C4-2B (cell line): ENCODE results near the gene FHIT.

Experiments
- CTCF ChIP-seq: fragments of 450-650 bp; conservative IDR thresholded peaks from 2 replicates; pipeline ENCODE4 v1.5.1; 2017; ENCODE audit warnings: mild to moderate bottlenecking
- ZFX ChIP-seq: fragments of 450-650 bp; IDR thresholded peaks from 2 replicates; pipeline ENCODE4 v1.6.1; 2017

- TF ChIP-seq CTCF (no peak), ZFX (no peak)
Observed at GRCh38 chr3:60355825-60356224, 895.4 kb downstream of the FHIT start.
